ENCODE data around the gene POLDIP2.

- TF ChIP-seq POLR2A (IDR thresholded peaks at IDR 0.05), result no peak
- no peak for TF ChIP-seq CTCF (IDR thresholded peaks at IDR 0.05)
Measured at GRCh38 chr17:28357901-28358197, 522 bp upstream of the POLDIP2 start.
